ENCODE measurements around the gene FAF1. TPM values are rescaled to one million over a fixed set of nuclear protein-coding genes. Genes with fewer than 3 reads are reported as not detected.
A peak's percentile ranks its signal among the peaks of the same experiment; 100 is the strongest.

Gene FAF1
- total RNA-seq, 1 experiment from 2014 or later, result 14.7 TPM

DNA sequence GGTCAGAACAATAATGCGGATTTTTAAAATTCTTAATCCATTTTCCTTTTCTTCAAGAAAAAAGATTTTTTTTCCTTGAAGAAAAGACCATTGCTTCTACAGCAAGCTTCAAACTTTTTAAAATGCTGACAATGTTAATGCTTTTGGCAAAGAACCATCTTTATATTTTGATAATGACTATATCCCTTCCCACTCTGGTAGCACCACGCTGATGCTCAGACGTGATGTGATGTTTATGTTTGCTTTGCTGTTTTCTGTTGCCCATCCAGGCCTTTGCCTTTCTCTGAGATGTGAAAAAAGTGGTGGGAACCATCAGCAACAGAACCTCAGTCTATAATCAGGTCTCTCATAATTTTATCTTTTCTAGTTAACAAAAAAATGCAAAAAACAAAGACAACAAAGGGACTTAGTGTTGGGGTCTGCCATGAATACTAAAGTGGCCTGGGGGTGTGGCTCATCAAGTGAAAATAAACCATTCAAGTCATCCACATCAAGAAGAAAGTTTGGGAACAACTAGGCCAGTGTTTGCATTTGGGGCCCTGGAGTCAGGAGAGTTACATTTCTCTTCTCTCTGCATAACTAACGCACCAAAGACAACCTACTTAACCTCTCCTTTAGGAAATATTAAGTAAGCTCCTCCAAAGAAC lies 292.2 kb downstream of the FAF1 start:
- Histone ChIP-seq H3K9me3 (ENCODE audit: low read length) (no peaks in the 10 kb centered on the region), H3K27ac (ENCODE audit: low read length) (no peak overlapping the region), H3K9ac (ENCODE audit: low read length) (no peak overlapping the region), H3K4me1 (ENCODE audit: insufficient read depth, low read length) (no peaks in the 10 kb centered on the region), H3K4me3 (ENCODE audit: low read length) (no peak overlapping the region), H2AFZ (ENCODE audit: low read length) (no peak overlapping the region), H3K36me3 (ENCODE audit: low read depth, low read length) (no peaks in the 10 kb centered on the region), H3K4me2 (ENCODE audit: low read length) (no peak overlapping the region), H3K79me2 (ENCODE audit: low read length) (no peaks in the 10 kb centered on the region), H3K9me2 (replicated peaks; ENCODE audit: low read length) (no peaks in the 10 kb centered on the region), H3F3A (ENCODE audit: low read length, unreplicated experiment) (no peaks in the 10 kb centered on the region), H4K20me1 (ENCODE audit: low read length) (no peaks in the 10 kb centered on the region), H3K27me3 (ENCODE audit: low read length) (no peaks in the 10 kb centered on the region)
- POLR2A ChIA-PET (ENCODE audit: unreplicated experiment), result no interaction called here
- ATAC-seq (no peak), DNase-seq (no peak)
- intact Hi-C loops (cut with micrococcal nuclease), result no loop called here
- TF ChIP-seq EZH2 (IDR thresholded peaks at IDR 0.05; ENCODE audit: low read length, unreplicated experiment), result no peak
- no peak for TF ChIP-seq EZH2phosphoT487 (IDR thresholded peaks at IDR 0.05; ENCODE audit: borderline replicate concordance, low read length)
- TF ChIP-seq, protein P1, sequence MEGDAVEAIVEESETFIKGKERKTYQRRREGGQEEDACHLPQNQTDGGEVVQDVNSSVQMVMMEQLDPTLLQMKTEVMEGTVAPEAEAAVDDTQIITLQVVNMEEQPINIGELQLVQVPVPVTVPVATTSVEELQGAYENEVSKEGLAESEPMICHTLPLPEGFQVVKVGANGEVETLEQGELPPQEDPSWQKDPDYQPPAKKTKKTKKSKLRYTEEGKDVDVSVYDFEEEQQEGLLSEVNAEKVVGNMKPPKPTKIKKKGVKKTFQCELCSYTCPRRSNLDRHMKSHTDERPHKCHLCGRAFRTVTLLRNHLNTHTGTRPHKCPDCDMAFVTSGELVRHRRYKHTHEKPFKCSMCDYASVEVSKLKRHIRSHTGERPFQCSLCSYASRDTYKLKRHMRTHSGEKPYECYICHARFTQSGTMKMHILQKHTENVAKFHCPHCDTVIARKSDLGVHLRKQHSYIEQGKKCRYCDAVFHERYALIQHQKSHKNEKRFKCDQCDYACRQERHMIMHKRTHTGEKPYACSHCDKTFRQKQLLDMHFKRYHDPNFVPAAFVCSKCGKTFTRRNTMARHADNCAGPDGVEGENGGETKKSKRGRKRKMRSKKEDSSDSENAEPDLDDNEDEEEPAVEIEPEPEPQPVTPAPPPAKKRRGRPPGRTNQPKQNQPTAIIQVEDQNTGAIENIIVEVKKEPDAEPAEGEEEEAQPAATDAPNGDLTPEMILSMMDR (conservative IDR thresholded peaks at IDR 0.05; ENCODE audit: low read depth, low read length), result no peak
- CTCF ChIA-PET, result no interaction called here
- BruUV-seq (replicated peaks), result no TSS peak

DNA sequence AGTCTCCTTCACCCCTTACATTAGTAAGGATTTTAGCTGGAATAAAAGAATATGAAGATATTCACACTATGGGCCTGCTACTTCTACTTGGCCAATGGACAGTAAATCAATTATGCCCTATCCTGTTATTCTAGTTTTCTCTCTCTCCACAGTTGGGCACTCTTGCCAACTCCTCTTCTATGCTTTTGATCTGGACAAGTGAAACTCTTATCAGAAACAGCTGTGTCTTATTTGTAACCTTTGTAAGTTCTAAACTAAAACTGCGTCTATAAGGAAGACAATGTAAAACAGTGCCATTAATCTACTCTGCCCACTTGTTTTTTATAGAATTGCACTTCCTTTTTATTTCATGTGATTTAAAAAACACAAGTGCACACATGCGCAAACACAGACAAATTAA lies 292.8 kb downstream of the FAF1 start:
- no peaks in the 10 kb centered on the region for H3F3A ChIP-seq (ENCODE audit: low read length, unreplicated experiment)
- H3K9me3 ChIP-seq (ENCODE audit: low read length), result no peaks in the 10 kb centered on the region
- H2AFZ ChIP-seq (ENCODE audit: low read length), result no peak overlapping the region
- no peak for ATAC-seq
- no TSS peak for BruUV-seq (replicated peaks)
- no peak overlapping the region for H3K4me3 ChIP-seq (ENCODE audit: low read length)
- H3K27me3 ChIP-seq (ENCODE audit: low read length), result no peaks in the 10 kb centered on the region
- no peak overlapping the region for H3K4me2 ChIP-seq (ENCODE audit: low read length)
- no peaks in the 10 kb centered on the region for H3K9me2 ChIP-seq (replicated peaks; ENCODE audit: low read length)
- no peaks in the 10 kb centered on the region for H3K4me1 ChIP-seq (ENCODE audit: insufficient read depth, low read length)
- TF ChIP-seq, protein P1 (conservative IDR thresholded peaks at IDR 0.05; ENCODE audit: low read depth, low read length), result no peak
- TF ChIP-seq EZH2 (IDR thresholded peaks at IDR 0.05; ENCODE audit: low read length, unreplicated experiment) (no peak), EZH2phosphoT487 (IDR thresholded peaks at IDR 0.05; ENCODE audit: borderline replicate concordance, low read length) (no peak)
- no peak overlapping the region for H3K27ac ChIP-seq (ENCODE audit: low read length)
- intact Hi-C loops (cut with micrococcal nuclease), result no loop called here
- no peak for DNase-seq
- ChIA-PET POLR2A (ENCODE audit: unreplicated experiment) (no interaction called here), CTCF (no interaction called here)
- no peak overlapping the region for H3K9ac ChIP-seq (ENCODE audit: low read length)
- no peaks in the 10 kb centered on the region for H3K36me3 ChIP-seq (ENCODE audit: low read depth, low read length)
- H4K20me1 ChIP-seq (ENCODE audit: low read length), result no peaks in the 10 kb centered on the region
- no peaks in the 10 kb centered on the region for H3K79me2 ChIP-seq (ENCODE audit: low read length)

DNA sequence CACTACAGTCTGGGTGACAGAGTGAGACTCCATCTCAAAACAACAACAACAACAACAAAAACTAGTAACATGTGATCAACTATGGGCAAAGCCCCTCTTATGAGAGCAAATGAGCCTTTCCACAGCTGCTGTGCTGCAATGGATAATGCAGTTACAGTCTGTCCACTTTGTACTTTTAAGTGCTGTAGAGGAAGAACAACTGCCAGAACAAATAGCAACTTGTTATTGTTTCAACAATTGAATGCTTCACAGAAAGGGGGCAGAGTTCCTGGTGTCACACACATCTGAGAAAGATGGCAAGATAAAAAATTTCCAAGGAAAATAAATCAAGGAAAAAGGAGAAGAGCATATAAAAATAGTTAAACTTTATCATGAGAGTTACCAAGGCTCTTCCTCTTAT lies 293.2 kb downstream of the FAF1 start:
- BruUV-seq (replicated peaks), result no TSS peak
- Histone ChIP-seq H3K27ac (ENCODE audit: low read length) (no peak overlapping the region), H3K79me2 (ENCODE audit: low read length) (no peaks in the 10 kb centered on the region), H3K36me3 (ENCODE audit: low read depth, low read length) (no peaks in the 10 kb centered on the region), H3K4me2 (ENCODE audit: low read length) (no peak overlapping the region), H3K9ac (ENCODE audit: low read length) (no peak overlapping the region), H4K20me1 (ENCODE audit: low read length) (no peaks in the 10 kb centered on the region), H3K27me3 (ENCODE audit: low read length) (no peaks in the 10 kb centered on the region), H3F3A (ENCODE audit: low read length, unreplicated experiment) (no peaks in the 10 kb centered on the region), H3K4me1 (ENCODE audit: insufficient read depth, low read length) (no peaks in the 10 kb centered on the region), H2AFZ (ENCODE audit: low read length) (no peak overlapping the region), H3K4me3 (ENCODE audit: low read length) (no peak overlapping the region), H3K9me2 (replicated peaks; ENCODE audit: low read length) (no peaks in the 10 kb centered on the region), H3K9me3 (ENCODE audit: low read length) (no peaks in the 10 kb centered on the region)
- ChIA-PET CTCF (no interaction called here), POLR2A (ENCODE audit: unreplicated experiment) (no interaction called here)
- intact Hi-C loops (cut with micrococcal nuclease), result no loop called here
- no peak for TF ChIP-seq EZH2 (IDR thresholded peaks at IDR 0.05; ENCODE audit: low read length, unreplicated experiment)
- TF ChIP-seq, protein P1 (conservative IDR thresholded peaks at IDR 0.05; ENCODE audit: low read depth, low read length), result peak; percentile 26; the same call in 1 of the 2 replicates
- no peak for ATAC-seq
- DNase-seq, result no peak

Measured in PC-3 (cell line).